HG03095 (cell line): ENCODE results near the gene SLIT1.

Experiments used
- ATAC-seq: cut with Tn5 transposase; IDR thresholded peaks from one replicate; pipeline ENCODE4 v1.9.1; 2021; ENCODE audit warnings: moderate library complexity; ENCODE audit not compliant: unreplicated experiment

Gene SLIT1

GRCh38 chr10:97007417-97007816 lies 178.3 kb downstream of the SLIT1 start:
- no peak for ATAC-seq

- ATAC-seq = no peak
These were observed 179.4 kb downstream of the SLIT1 start for GRCh38 chr10:97006364-97006763.

GRCh38 chr10:97005349-97005748 lies 180.4 kb downstream of the SLIT1 start:
- no peak for ATAC-seq

GRCh38 chr10:97004591-97004990 lies 181.2 kb downstream of the SLIT1 start:
- no peak for ATAC-seq

- no peak for ATAC-seq
These were observed 182.0 kb downstream of the SLIT1 start for GRCh38 chr10:97003804-97004201.

GRCh38 chr10:97003151-97003803 lies 182.5 kb downstream of the SLIT1 start:
- ATAC-seq = no peak

GRCh38 chr10:97002670-97003069 lies 183.1 kb downstream of the SLIT1 start:
- ATAC-seq = no peak

- ATAC-seq = no peak
These were observed 184.4 kb downstream of the SLIT1 start for GRCh38 chr10:97001183-97001991.

- ATAC-seq = no peak
These were observed 185.1 kb downstream of the SLIT1 start for GRCh38 chr10:97000487-97001182.

GRCh38 chr10:96999987-97000386 lies 185.8 kb downstream of the SLIT1 start:
- no peak for ATAC-seq

GRCh38 chr10:96999337-96999736 lies 186.4 kb downstream of the SLIT1 start:
- no peak for ATAC-seq

GRCh38 chr10:96998329-96998888 lies 187.3 kb downstream of the SLIT1 start:
- ATAC-seq = no peak

- no peak for ATAC-seq
These were observed 189.3 kb downstream of the SLIT1 start for GRCh38 chr10:96996275-96996965.

- no peak for ATAC-seq
These were observed 189.9 kb downstream of the SLIT1 start for GRCh38 chr10:96995851-96996250.

GRCh38 chr10:96992721-96993120 lies 193.0 kb downstream of the SLIT1 start:
- peak; percentile 53 for ATAC-seq

GRCh38 chr10:96991313-96991841 lies 194.4 kb downstream of the SLIT1 start:
- no peak for ATAC-seq

- ATAC-seq = no peak
These were observed 197.3 kb downstream of the SLIT1 start for GRCh38 chr10:96988426-96988825.

GRCh38 chr10:96987842-96988175 lies 197.9 kb downstream of the SLIT1 start:
- no peak for ATAC-seq

GRCh38 chr10:96987141-96987841 lies 198.5 kb downstream of the SLIT1 start:
- ATAC-seq = no peak

GRCh38 chr10:96986200-96986856 lies 199.4 kb downstream of the SLIT1 start:
- no peak for ATAC-seq
